Adrenal gland (tissue), 5 donors: ENCODE results near the gene PKP3.

ENCODE experiments used
- CTCF ChIP-seq, 6 experiments: fragments of 450-650 bp in 4 of 6; fragments of 200-600 bp in 2 of 6; sonication (generic) in 1 of 6; IDR thresholded peaks; 1 replicate in 5 of 6; 2 replicates in 1 of 6; pipeline versions ENCODE4 v1.5.1 to v1.8.0; 2016 to 2021; ENCODE audit warnings: antibody characterized with exemption in 6 of 6, mild to moderate bottlenecking in 2 of 6, moderate library complexity in 1 of 6
- POLR2A ChIP-seq, 2 donors: fragments of 450-650 bp; IDR thresholded peaks; one replicate each; pipeline ENCODE4 v1.6.1; 2017; ENCODE audit warnings: antibody characterized with exemption in 2 of 2, mild to moderate bottlenecking in 2 of 2, moderate library complexity in 1 of 2
- donor health status: DM: no; HTN: no; CAD: no.

- no peak for TF ChIP-seq POLR2A (IDR thresholded peaks at IDR 0.05)
- no peak for TF ChIP-seq CTCF (IDR thresholded peaks at IDR 0.05)
Observed at GRCh38 chr11:353179-353873, 40.7 kb upstream of the PKP3 start.
